HepG2 (cell line): ENCODE data around the gene TM4SF4. TPM values are rescaled to one million over a fixed set of nuclear protein-coding genes. Genes with fewer than 3 reads are reported as not detected.

Experiments used
- ATAC-seq: fragments of 200-7000 bp; cut with Tn5 transposase; 3 replicates; pipeline ENCODE4 v1.9.1; 2020; ENCODE audit warnings: mild to moderate bottlenecking, moderate library complexity
- BruUV-seq: library from RNA; stranded (reverse); fragments of 400-500 nt; replicated peaks from 2 replicates; lab custom pipeline; 2021; lab: Mats Ljungman, UMichigan
- CTCF ChIA-PET: fragments of 300-600 bp; formaldehyde crosslinking; extraction: SDS; loops from one replicate; lab custom pipeline; 2021; ENCODE audit warnings: low total read pairs, inconsistent platforms, low intra/inter-chr PET ratio; lab: Yijun Ruan, JAX
- POLR2A ChIA-PET: fragments of 350-600 bp; sonication (Branson Sonifier 250); formaldehyde crosslinking; loops from one replicate; lab custom pipeline; 2020; ENCODE audit warnings: antibody characterized with exemption, inconsistent platforms; lab: Yijun Ruan, JAX
- DNase-seq: peaks from one replicate; pipeline ENCODE4 v3.0.0-alpha.2; 2015; ENCODE audit warnings: low spot score
- FAIRE-seq: peaks from 3 replicates; lab custom pipeline; 2011; peaks lifted over from hg19 to GRCh38; lab: Jason Lieb, UNC
- H2AFZ ChIP-seq: one replicate; pipeline ENCODE4 v1.6.1; 2011; ENCODE audit warnings: low read length, inconsistent platforms
- H3K27ac ChIP-seq: fragments of 300-600 bp; 3 replicates; pipeline ENCODE4 v1.8.0; 2011; ENCODE audit warnings: mixed run types, mild to moderate bottlenecking, mixed read lengths, low read length, inconsistent platforms; ENCODE audit not compliant: insufficient read depth; ENCODE audit errors: extremely low read length
- H3K27me3 ChIP-seq, 2 experiments: fragments of 200-600 bp in 1 of 2; 2 replicates in 1 of 2; 3 replicates in 1 of 2; pipeline versions ENCODE4 v1.6.0 to v1.8.0; 2011; ENCODE audit warnings: low read length in 2 of 2, mild to moderate bottlenecking in 2 of 2, moderate library complexity in 2 of 2, inconsistent platforms in 1 of 2; ENCODE audit not compliant: insufficient read depth in 2 of 2, control insufficient read depth in 1 of 2
- H3K36me3 ChIP-seq, 2 experiments: fragments of 200-600 bp in 1 of 2; replicated peaks in 1 of 2; 2 replicates in 1 of 2; 3 replicates in 1 of 2; pipeline versions ENCODE4 v1.5.1 to v1.8.0; 2011; ENCODE audit warnings: low read length in 2 of 2, inconsistent platforms in 1 of 2; ENCODE audit not compliant: insufficient read depth in 2 of 2, control insufficient read depth in 1 of 2
- H3K4me1 ChIP-seq: 2 replicates; pipeline ENCODE4 v1.5.1; 2012; ENCODE audit warnings: low read length, inconsistent platforms; ENCODE audit not compliant: insufficient read depth
- H3K4me2 ChIP-seq: 2 replicates; pipeline ENCODE4 v1.6.0; 2011; ENCODE audit warnings: low read depth, low read length, inconsistent platforms
- H3K4me3 ChIP-seq, 3 experiments: fragments of 200-600 bp in 1 of 3; sonication (generic), shearing (Covaris generic) in 1 of 3; replicated peaks in 1 of 3; 2 replicates each; pipeline ENCODE4 v1.5.1; 2011 to 2016; ENCODE audit warnings: low read length in 3 of 3, inconsistent platforms in 2 of 3, low read depth in 2 of 3, mild to moderate bottlenecking in 2 of 3, control low read depth in 1 of 3, mixed read lengths in 1 of 3; ENCODE audit not compliant: insufficient read depth in 1 of 3
- H3K79me2 ChIP-seq: one replicate; pipeline ENCODE4 v1.6.1; 2011; ENCODE audit warnings: low read length, inconsistent platforms; ENCODE audit not compliant: insufficient read depth
- H3K9ac ChIP-seq: 2 replicates; pipeline ENCODE4 v1.6.0; 2011; ENCODE audit warnings: mild to moderate bottlenecking, low read depth, low read length, inconsistent platforms; ENCODE audit not compliant: insufficient read depth
- H3K9me3 ChIP-seq: 2 replicates; pipeline ENCODE4 v1.5.1; 2012; ENCODE audit warnings: mild to moderate bottlenecking, low read length
- H4K20me1 ChIP-seq: 2 replicates; pipeline ENCODE4 v1.6.0; 2011; ENCODE audit warnings: inconsistent platforms, mild to moderate bottlenecking, low read length, moderate library complexity; ENCODE audit not compliant: insufficient read depth
- CENPBD1 ChIP-seq: sonication (generic); formaldehyde crosslinking; IDR thresholded peaks from 2 replicates; pipeline ENCODE4 v1.8.0; 2022; ENCODE audit warnings: missing genetic modification reagents, low read depth, mild to moderate bottlenecking, borderline replicate concordance
- DMAP1 ChIP-seq: IDR thresholded peaks from 2 replicates; pipeline ENCODE4 v1.6.1; 2016
- ELF3 ChIP-seq: IDR thresholded peaks from 2 replicates; pipeline ENCODE4 v1.6.1; 2016; ENCODE audit warnings: missing genetic modification reagents, missing compliant biosample characterization
- GRHL1 ChIP-seq: sonication (generic); formaldehyde crosslinking; conservative IDR thresholded peaks from 2 replicates; pipeline ENCODE4 v1.8.0; 2022; ENCODE audit warnings: missing genetic modification reagents
- KDM6A ChIP-seq: IDR thresholded peaks from 2 replicates; pipeline ENCODE4 v1.6.1; 2016; ENCODE audit warnings: low read depth
- KMT2B ChIP-seq: IDR thresholded peaks from 2 replicates; pipeline ENCODE4 v1.6.1; 2016; ENCODE audit warnings: missing genetic modification reagents, missing compliant biosample characterization
- MED8 ChIP-seq: sonication (generic); formaldehyde crosslinking; IDR thresholded peaks from 2 replicates; pipeline ENCODE4 v1.8.1; 2023; ENCODE audit warnings: mild to moderate bottlenecking, missing genetic modification reagents; ENCODE audit not compliant: insufficient replicate concordance
- NCOA2 ChIP-seq: sonication (generic); formaldehyde crosslinking; IDR thresholded peaks from 2 replicates; pipeline ENCODE4 v1.8.0; 2022; ENCODE audit warnings: inconsistent platforms
- POLR2AphosphoS2 ChIP-seq: IDR thresholded peaks from 2 replicates; pipeline ENCODE4 v1.6.1; 2011; ENCODE audit warnings: low read depth, low read length, improper control_type of control experiment
- SAP130 ChIP-seq: IDR thresholded peaks from 2 replicates; pipeline ENCODE4 v1.6.1; 2016; ENCODE audit warnings: low read depth
- SMARCC2 ChIP-seq: fragments of 450-650 bp; IDR thresholded peaks from 2 replicates; pipeline ENCODE4 v1.6.1; 2017; ENCODE audit warnings: antibody characterized with exemption, mild to moderate bottlenecking
- SMARCE1 ChIP-seq: fragments of 450-650 bp; IDR thresholded peaks from 2 replicates; pipeline ENCODE4 v1.6.1; 2017; ENCODE audit warnings: borderline replicate concordance
- TFE3 ChIP-seq: IDR thresholded peaks from 2 replicates; pipeline ENCODE4 v1.6.1; 2016
- ZMYM2 ChIP-seq: sonication (generic); formaldehyde crosslinking; IDR thresholded peaks from 2 replicates; pipeline ENCODE4 v1.8.0; 2022; ENCODE audit warnings: mild to moderate bottlenecking, missing genetic modification reagents
- ZNF205 ChIP-seq: IDR thresholded peaks from 2 replicates; pipeline ENCODE4 v1.6.1; 2018; ENCODE audit warnings: missing biosample characterization, missing genetic modification reagents
- ZNF367 ChIP-seq: sonication (generic); formaldehyde crosslinking; IDR thresholded peaks from 2 replicates; pipeline ENCODE4 v1.4.0; 2020; ENCODE audit warnings: missing genetic modification reagents, borderline replicate concordance
- ZNF432 ChIP-seq: sonication (generic); formaldehyde crosslinking; IDR thresholded peaks from 2 replicates; pipeline ENCODE4 v1.5.0; 2020; ENCODE audit warnings: missing genetic modification reagents, mild to moderate bottlenecking, borderline replicate concordance
- WGBS: methylation state at CpG from one replicate; pipeline ENCODE4 v1.1.6; 2017; ENCODE audit warnings: low lambda C conversion rate; 5-methylcytosine and 5-hydroxymethylcytosine counted together
- in situ Hi-C: cut with HindIII; loops from 2 replicates; pipeline ENCODE4 v1.10.0; 2017; ENCODE audit warnings: low pct_unique_long_range_greater_than_20kb; ENCODE audit not compliant: extremely low pct_ligation_motif_present
- intact Hi-C: fragments of 100-400 bp; cut with micrococcal nuclease; formaldehyde crosslinking; loops from one replicate; pipeline ENCODE4 v1.10.0; 2022; ENCODE audit not compliant: unreplicated experiment
- polyA plus RNA-seq, 8 experiments: library from polyadenylated mRNA; depleted of rRNA in 3 of 8; stranded (reverse) in 7 of 8; unstranded in 1 of 8; fragments of >200 nt; fragmentation: Illumina TruSeq in 4 of 8; extraction: Trizol in 4 of 8; gene quantifications; 2 replicates each; pipeline versions ENCODE4 v1.2.1 to v1.2.3, GENCODE V29; 2011 to 2016; ENCODE audit warnings: low read depth in 4 of 8, missing spikeins in 1 of 8, mixed read lengths in 1 of 8; ENCODE audit not compliant: insufficient read depth in 1 of 8
- total RNA-seq, 5 experiments: library from RNA; depleted of rRNA; stranded (reverse); fragments of >200 nt; fragmentation: Illumina TruSeq; extraction: Trizol; gene quantifications; 2 replicates each; pipeline ENCODE4 v1.2.3, GENCODE V29; 2016; ENCODE audit warnings: low read depth in 1 of 5
- TF ChIP-seq, protein P1 (sequence below): sonication (generic); formaldehyde crosslinking; IDR thresholded peaks from 2 replicates; pipeline ENCODE4 v1.8.0; 2022; ENCODE audit warnings: missing genetic modification reagents, mild to moderate bottlenecking, inconsistent platforms, borderline replicate concordance
- TF ChIP-seq, protein P2 (sequence below): IDR thresholded peaks from 2 replicates; pipeline ENCODE4 v1.6.1; 2016; ENCODE audit warnings: mild to moderate bottlenecking, missing biosample characterization, missing genetic modification reagents
- TF ChIP-seq, protein P3 (sequence below): sonication (generic); formaldehyde crosslinking; IDR thresholded peaks from 2 replicates; pipeline ENCODE4 v1.4.0; 2020; ENCODE audit warnings: missing genetic modification reagents, borderline replicate concordance

The TM4SF4 gene
- total and polyA plus RNA-seq, 2 of the 13 experiments (the other 11 are each of a cell fraction or from before 2014, with no cell fraction given) = 0.63 to 0.95 TPM

- no peak for TF ChIP-seq DMAP1 (CRISPR knock-in tag)
- TF ChIP-seq, protein P1, sequence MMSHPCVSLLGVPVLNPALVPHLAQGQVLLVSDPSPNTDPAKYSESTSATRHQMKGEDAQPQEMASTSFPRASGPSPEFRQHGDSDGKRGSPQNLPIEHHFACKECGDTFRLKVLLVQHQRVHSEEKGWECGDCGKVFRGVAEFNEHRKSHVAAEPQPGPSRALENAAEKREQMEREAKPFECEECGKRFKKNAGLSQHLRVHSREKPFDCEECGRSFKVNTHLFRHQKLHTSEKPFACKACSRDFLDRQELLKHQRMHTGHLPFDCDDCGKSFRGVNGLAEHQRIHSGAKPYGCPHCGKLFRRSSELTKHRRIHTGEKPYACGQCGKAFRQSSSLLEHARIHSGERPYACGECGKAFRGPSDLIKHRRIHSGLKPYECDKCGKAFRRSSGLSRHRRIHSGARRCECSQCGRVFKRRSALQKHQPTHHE = no peak
- no peak for TF ChIP-seq ZNF367 (CRISPR knock-in tag)
- no peak for TF ChIP-seq ZNF432 (CRISPR knock-in tag)
- TF ChIP-seq, protein P2, sequence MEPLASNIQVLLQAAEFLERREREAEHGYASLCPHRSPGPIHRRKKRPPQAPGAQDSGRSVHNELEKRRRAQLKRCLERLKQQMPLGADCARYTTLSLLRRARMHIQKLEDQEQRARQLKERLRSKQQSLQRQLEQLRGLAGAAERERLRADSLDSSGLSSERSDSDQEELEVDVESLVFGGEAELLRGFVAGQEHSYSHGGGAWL (CRISPR knock-in tag) = no peak
- no peak for TF ChIP-seq TFE3 (CRISPR knock-in tag)
- TF ChIP-seq ZNF205 (CRISPR knock-in tag) = no peak
- TF ChIP-seq, protein P3, sequence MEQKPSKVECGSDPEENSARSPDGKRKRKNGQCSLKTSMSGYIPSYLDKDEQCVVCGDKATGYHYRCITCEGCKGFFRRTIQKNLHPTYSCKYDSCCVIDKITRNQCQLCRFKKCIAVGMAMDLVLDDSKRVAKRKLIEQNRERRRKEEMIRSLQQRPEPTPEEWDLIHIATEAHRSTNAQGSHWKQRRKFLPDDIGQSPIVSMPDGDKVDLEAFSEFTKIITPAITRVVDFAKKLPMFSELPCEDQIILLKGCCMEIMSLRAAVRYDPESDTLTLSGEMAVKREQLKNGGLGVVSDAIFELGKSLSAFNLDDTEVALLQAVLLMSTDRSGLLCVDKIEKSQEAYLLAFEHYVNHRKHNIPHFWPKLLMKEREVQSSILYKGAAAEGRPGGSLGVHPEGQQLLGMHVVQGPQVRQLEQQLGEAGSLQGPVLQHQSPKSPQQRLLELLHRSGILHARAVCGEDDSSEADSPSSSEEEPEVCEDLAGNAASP (CRISPR knock-in tag) = no peak
- TF ChIP-seq SMARCE1 = no peak
- no peak for TF ChIP-seq POLR2AphosphoS2
- no peak for TF ChIP-seq GRHL1 (CRISPR knock-in tag)
- no peak for TF ChIP-seq SMARCC2
- no peak for TF ChIP-seq SAP130
- no peak for TF ChIP-seq CENPBD1 (CRISPR knock-in tag)
- no peak for TF ChIP-seq ZMYM2 (CRISPR knock-in tag)
- TF ChIP-seq KDM6A (CRISPR knock-in tag) = no peak
- TF ChIP-seq NCOA2 (CRISPR knock-in tag) = no peak
- no peak for TF ChIP-seq MED8
- no peak for TF ChIP-seq KMT2B (CRISPR knock-in tag)
- TF ChIP-seq ELF3 (CRISPR knock-in tag) = no peak
- DNase-seq = no peak
- CTCF ChIA-PET = no interaction called here
- Histone ChIP-seq H3K4me3 (no peak overlapping the region), H3K4me2 (no peak overlapping the region), H3K9me3 (no peaks in the 10 kb centered on the region), H3K79me2 (no peaks in the 10 kb centered on the region), H2AFZ (no peak overlapping the region), H3K36me3 (no peaks in the 10 kb centered on the region), H3K4me1 (peaks cover 35% of the 10 kb centered on the region), H3K27me3 (no peaks in the 10 kb centered on the region), H4K20me1 (no peaks in the 10 kb centered on the region), H3K9ac (no peak overlapping the region), H3K27ac (no peak overlapping the region)
- in situ Hi-C loops = no loop called here
- WGBS = 53% methylated on average over 3 of the region's 3 CpGs
- no peak for FAIRE-seq
- intact Hi-C loops = no loop called here
- POLR2A ChIA-PET = no interaction called here
- BruUV-seq = no TSS peak
- no peak for ATAC-seq
Observed at GRCh38 chr3:149509526-149509925, 35.0 kb downstream of the TM4SF4 start.
